ENCODE data around the gene CCDC184. TPM values are rescaled to one million over a fixed set of nuclear protein-coding genes. Genes with fewer than 3 reads are reported as not detected.

CCDC184 gene
- total RNA-seq, 1 experiment from 2014 or later: 0.69 TPM

DNA sequence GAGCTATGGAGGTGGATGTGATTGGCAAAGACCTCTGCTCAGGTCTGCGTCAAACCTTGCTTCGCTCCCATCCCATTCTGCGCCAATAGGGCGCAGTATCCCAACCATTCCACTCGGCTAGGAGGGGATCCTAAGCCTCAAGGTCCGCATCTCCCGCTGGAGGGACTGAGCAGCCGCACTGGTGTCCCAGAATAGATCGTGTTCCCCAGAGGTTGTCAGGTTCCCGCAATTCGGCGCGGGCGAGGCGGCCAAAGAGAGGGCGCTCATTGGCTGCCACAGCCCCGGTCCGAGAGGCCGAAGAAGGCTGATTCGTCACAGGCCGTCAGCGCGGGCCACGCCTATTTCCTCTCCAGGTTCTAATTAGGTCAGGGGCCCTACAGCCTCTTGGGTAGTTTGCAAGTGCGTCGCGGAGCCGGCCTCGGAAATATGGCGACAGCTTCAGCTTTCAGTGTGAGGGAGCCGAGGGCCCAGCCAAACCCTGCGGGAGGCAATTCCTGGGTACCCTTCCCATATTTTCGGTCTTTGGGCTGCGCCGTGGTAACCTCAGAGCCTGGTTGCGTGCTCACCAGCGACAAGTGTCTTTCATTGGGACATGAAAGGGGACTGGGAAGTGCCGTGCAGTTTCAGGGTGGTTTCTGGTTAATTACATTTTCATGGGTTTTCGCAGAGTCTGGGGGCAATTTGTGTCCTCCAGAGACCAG lies 14.7 kb downstream of the CCDC184 start:
- BruUV-seq (replicated peaks): no TSS peak
- H3K27ac ChIP-seq (ENCODE audit: low read depth, low read length, poor library complexity, severe bottlenecking): no peak overlapping the region
- no peaks in the 10 kb centered on the region for H3K27me3 ChIP-seq (replicated peaks; ENCODE audit: insufficient read depth, low read depth, low read length, poor library complexity)
- no peaks in the 10 kb centered on the region for H3K9me3 ChIP-seq (ENCODE audit: low read depth, low read length, poor library complexity, severe bottlenecking)
- H3K4me3 ChIP-seq (ENCODE audit: low read depth, low read length, poor library complexity, severe bottlenecking): no peak overlapping the region
- CTCF ChIA-PET: no interaction called here
- no peaks in the 10 kb centered on the region for H3K36me3 ChIP-seq (ENCODE audit: insufficient read depth, low read length, poor library complexity, severe bottlenecking)
- intact Hi-C loops (cut with micrococcal nuclease; ENCODE audit: unreplicated experiment): no loop called here
- peaks cover 8% of the 10 kb centered on the region for H3K4me1 ChIP-seq (ENCODE audit: insufficient read depth, low read length, poor library complexity, severe bottlenecking)
- no peak for DNase-seq (ENCODE audit: low spot score)
- POLR2A ChIA-PET (ENCODE audit: low non-redundant PET): no interaction called here
- no peak for TF ChIP-seq EZH2 (IDR thresholded peaks at IDR 0.05; ENCODE audit: borderline replicate concordance, low read depth, low read length, poor library complexity, severe bottlenecking)

DNA sequence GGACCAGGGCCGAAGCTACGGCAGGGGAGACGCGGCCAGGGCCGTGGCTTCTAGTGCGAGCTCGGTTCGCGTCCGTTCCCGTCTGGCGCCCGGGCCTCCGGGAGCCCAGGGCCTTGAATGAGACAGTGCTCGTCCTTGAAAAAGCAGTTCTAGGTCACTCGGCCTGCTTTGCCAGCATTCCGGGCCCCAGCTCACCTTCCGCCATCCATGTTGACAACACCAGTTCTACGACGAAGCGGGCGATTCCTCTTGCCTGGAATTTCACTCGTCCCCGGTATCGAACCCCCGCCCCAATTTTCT lies 15.2 kb downstream of the CCDC184 start:
- POLR2A ChIA-PET (ENCODE audit: low non-redundant PET): no interaction called here
- TF ChIP-seq, protein P1, sequence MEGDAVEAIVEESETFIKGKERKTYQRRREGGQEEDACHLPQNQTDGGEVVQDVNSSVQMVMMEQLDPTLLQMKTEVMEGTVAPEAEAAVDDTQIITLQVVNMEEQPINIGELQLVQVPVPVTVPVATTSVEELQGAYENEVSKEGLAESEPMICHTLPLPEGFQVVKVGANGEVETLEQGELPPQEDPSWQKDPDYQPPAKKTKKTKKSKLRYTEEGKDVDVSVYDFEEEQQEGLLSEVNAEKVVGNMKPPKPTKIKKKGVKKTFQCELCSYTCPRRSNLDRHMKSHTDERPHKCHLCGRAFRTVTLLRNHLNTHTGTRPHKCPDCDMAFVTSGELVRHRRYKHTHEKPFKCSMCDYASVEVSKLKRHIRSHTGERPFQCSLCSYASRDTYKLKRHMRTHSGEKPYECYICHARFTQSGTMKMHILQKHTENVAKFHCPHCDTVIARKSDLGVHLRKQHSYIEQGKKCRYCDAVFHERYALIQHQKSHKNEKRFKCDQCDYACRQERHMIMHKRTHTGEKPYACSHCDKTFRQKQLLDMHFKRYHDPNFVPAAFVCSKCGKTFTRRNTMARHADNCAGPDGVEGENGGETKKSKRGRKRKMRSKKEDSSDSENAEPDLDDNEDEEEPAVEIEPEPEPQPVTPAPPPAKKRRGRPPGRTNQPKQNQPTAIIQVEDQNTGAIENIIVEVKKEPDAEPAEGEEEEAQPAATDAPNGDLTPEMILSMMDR (conservative IDR thresholded peaks at IDR 0.05; ENCODE audit: low read depth, low read length): no peak
- no peak for TF ChIP-seq EZH2 (IDR thresholded peaks at IDR 0.05; ENCODE audit: borderline replicate concordance, low read depth, low read length, poor library complexity, severe bottlenecking)
- CTCF ChIA-PET: no interaction called here
- no peaks in the 10 kb centered on the region for H3K27me3 ChIP-seq (replicated peaks; ENCODE audit: insufficient read depth, low read depth, low read length, poor library complexity)
- peaks cover 8% of the 10 kb centered on the region for H3K4me1 ChIP-seq (ENCODE audit: insufficient read depth, low read length, poor library complexity, severe bottlenecking)
- DNase-seq (ENCODE audit: low spot score): no peak
- no TSS peak for BruUV-seq (replicated peaks)
- intact Hi-C loops (cut with micrococcal nuclease; ENCODE audit: unreplicated experiment): no loop called here
- H3K27ac ChIP-seq (ENCODE audit: low read depth, low read length, poor library complexity, severe bottlenecking): no peak overlapping the region
- no peak overlapping the region for H3K4me3 ChIP-seq (ENCODE audit: low read depth, low read length, poor library complexity, severe bottlenecking)
- no peaks in the 10 kb centered on the region for H3K36me3 ChIP-seq (ENCODE audit: insufficient read depth, low read length, poor library complexity, severe bottlenecking)
- no peaks in the 10 kb centered on the region for H3K9me3 ChIP-seq (ENCODE audit: low read depth, low read length, poor library complexity, severe bottlenecking)

DNA sequence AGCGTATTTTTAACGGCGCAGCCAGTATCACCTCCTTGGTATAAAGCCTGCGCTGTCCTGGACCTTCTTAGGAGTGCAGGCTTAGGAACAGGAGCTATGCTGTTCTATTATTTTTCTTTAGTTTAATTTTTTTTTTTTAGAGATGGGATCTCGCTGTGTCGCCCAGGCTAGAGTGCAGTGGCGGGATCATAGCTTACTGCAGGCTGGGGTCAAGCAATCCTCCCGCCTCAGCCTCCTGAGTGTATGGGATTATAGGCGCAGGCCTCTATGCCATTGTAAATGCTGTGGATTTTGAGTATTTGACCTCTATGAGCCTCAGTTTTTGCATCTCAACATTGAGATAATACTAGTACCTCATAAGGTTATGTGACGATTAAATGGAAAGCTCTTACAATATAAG lies 15.5 kb downstream of the CCDC184 start:
- Histone ChIP-seq H3K36me3 (ENCODE audit: insufficient read depth, low read length, poor library complexity, severe bottlenecking) (no peaks in the 10 kb centered on the region), H3K9me3 (ENCODE audit: low read depth, low read length, poor library complexity, severe bottlenecking) (no peaks in the 10 kb centered on the region), H3K4me1 (ENCODE audit: insufficient read depth, low read length, poor library complexity, severe bottlenecking) (peaks cover 8% of the 10 kb centered on the region), H3K27me3 (replicated peaks; ENCODE audit: insufficient read depth, low read depth, low read length, poor library complexity) (no peaks in the 10 kb centered on the region), H3K27ac (ENCODE audit: low read depth, low read length, poor library complexity, severe bottlenecking) (no peak overlapping the region), H3K4me3 (ENCODE audit: low read depth, low read length, poor library complexity, severe bottlenecking) (no peak overlapping the region)
- TF ChIP-seq, protein P1 (conservative IDR thresholded peaks at IDR 0.05; ENCODE audit: low read depth, low read length): no peak
- no peak for TF ChIP-seq EZH2 (IDR thresholded peaks at IDR 0.05; ENCODE audit: borderline replicate concordance, low read depth, low read length, poor library complexity, severe bottlenecking)
- CTCF ChIA-PET: no interaction called here
- intact Hi-C loops (cut with micrococcal nuclease; ENCODE audit: unreplicated experiment): no loop called here
- no TSS peak for BruUV-seq (replicated peaks)
- DNase-seq (ENCODE audit: low spot score): no peak
- POLR2A ChIA-PET (ENCODE audit: low non-redundant PET): no interaction called here

DNA sequence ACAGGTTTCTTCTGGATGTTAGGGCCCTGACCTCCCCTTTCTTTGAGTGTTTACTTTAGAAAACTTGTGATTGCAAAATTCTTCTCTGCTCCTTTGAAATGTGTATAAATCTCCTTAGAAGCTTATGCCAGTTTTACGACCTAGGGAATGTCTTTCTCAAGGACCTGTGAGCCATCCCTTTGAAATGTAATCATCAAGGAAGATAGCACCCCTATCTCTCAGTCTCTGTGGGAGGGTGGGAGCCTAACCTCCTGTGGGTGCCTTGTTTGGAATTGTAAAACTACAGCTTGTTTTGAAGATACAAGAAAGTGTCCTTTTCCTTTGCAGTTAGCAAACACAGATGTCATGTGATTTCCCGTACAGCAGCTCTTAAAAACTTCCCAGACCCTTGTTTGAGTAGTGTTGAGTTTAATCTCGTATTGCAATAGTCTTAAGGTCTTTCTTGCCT lies 16.4 kb downstream of the CCDC184 start:
- ChIA-PET CTCF (no interaction called here), POLR2A (ENCODE audit: low non-redundant PET) (no interaction called here)
- no peak for DNase-seq (ENCODE audit: low spot score)
- no peak for TF ChIP-seq EZH2 (IDR thresholded peaks at IDR 0.05; ENCODE audit: borderline replicate concordance, low read depth, low read length, poor library complexity, severe bottlenecking)
- TF ChIP-seq, protein P1 (conservative IDR thresholded peaks at IDR 0.05; ENCODE audit: low read depth, low read length): no peak
- H3K27me3 ChIP-seq (replicated peaks; ENCODE audit: insufficient read depth, low read depth, low read length, poor library complexity): no peaks in the 10 kb centered on the region
- peaks cover 5% of the 10 kb centered on the region for H3K4me1 ChIP-seq (ENCODE audit: insufficient read depth, low read length, poor library complexity, severe bottlenecking)
- intact Hi-C loops (cut with micrococcal nuclease; ENCODE audit: unreplicated experiment): no loop called here
- no peaks in the 10 kb centered on the region for H3K9me3 ChIP-seq (ENCODE audit: low read depth, low read length, poor library complexity, severe bottlenecking)
- BruUV-seq (replicated peaks): no TSS peak
- no peak overlapping the region for H3K4me3 ChIP-seq (ENCODE audit: low read depth, low read length, poor library complexity, severe bottlenecking)
- no peaks in the 10 kb centered on the region for H3K36me3 ChIP-seq (ENCODE audit: insufficient read depth, low read length, poor library complexity, severe bottlenecking)
- H3K27ac ChIP-seq (ENCODE audit: low read depth, low read length, poor library complexity, severe bottlenecking): no peak overlapping the region
